CD4-positive, alpha-beta T cell treated with Interleukin-10 for 1 hour (primary cell): ENCODE data around the gene STRIT1.
"Not testable (repeated sequence)": the region's sequence is repeated elsewhere in the genome, so short reads cannot be mapped to it uniquely, and the experiment has no call there.

Experiments used
- DNase-seq: peaks from one replicate; pipeline ENCODE4 v3.0.0-alpha.2; 2020

The STRIT1 gene

GRCh38 chr3:155262855-155263254 lies 30.6 kb downstream of the STRIT1 start:
- DNase-seq: not testable (repeated sequence)

DNA sequence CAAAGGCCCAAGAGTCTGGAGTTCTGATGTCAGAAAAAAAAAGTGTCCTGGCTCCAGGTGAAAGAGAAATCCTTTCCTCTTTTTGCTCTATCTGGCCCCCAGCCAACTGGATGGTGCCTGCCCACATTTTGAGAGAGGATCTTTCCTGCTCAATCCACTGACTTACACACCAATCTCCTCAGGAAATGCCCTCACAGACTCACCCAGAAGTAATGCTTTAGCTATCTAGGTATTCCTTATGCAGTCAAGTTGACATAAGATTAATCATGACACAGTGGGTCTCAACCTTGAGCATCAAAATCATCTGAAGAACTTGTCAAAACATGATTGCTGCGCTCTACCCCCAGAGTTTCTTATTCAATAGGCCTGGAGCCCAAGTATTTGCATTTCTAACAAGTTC lies 31.2 kb downstream of the STRIT1 start:
- DNase-seq: no peak

DNA sequence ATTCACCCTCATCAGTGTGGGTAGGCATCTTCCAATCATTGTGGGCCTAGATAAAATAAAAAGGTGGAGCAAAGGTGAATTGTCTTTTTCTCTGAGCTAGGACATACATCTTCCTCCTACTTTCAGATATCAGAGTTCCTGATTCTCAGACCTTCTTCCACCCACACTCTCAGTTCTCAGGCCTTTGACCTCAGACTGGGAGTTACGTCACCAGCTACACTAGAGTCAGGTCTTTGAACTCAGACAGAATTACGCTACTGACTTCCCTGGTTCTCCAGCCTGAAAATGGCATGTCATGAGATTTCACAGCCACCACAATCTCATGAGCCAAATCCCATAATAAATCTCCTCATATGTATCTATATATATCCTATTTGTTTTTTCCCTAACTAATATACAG lies 39.0 kb downstream of the STRIT1 start:
- DNase-seq: no peak

- no peak for DNase-seq
Measured at GRCh38 chr3:155252535-155252934, 40.9 kb downstream of the STRIT1 start.

GRCh38 chr3:155252021-155252420 lies 41.5 kb downstream of the STRIT1 start:
- DNase-seq: no peak

DNA sequence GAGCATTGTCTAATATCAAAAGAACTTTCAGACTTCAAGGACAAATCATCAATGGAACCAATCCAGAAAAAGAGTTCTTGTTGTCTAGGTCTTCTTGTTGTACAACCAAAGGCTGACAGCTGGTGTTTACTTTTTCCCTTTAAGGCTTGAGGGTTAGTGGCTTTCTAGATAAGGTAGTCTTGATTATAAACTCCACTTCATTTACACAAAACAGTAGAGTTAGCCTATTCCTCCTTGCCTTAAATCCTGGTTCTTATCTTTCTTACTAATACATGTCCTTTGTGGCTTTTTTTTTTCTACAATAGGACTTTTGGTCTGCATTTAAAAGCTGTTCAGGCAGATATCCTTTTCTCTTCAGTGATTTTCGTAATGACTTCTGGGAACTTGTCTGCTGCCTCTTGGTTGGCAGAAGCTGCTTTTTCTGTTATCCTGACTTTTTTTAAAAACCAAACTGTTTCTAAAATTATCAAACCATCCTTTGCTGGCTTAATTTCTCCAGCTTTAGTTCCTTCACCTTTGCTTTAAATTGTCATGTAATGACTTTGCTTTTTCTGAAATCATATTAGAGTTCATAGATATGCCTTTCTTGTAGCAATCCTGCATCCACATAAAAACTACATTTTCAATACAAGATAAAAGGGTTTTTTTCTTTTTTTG lies 44.8 kb downstream of the STRIT1 start:
- no peak for DNase-seq

DNA sequence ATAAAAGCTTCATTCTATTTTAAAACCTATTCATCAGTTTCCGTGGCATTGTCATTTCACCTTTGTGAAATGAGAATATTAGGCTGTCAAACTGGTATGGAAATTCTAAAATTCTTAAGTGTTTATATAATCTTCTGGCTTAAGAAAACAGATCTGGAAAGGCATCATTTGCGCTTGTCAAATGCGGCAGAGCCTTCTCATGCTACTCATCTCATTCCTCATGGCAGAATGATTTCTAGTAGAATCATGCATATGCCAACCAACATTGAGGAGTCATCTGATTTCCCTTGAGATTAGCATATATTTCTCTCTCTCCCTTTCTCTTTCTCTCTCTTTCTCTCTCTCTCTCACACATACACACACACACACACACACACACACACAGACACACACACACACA lies 48.8 kb downstream of the STRIT1 start:
- DNase-seq: no peak

GRCh38 chr3:155244216-155244615 lies 49.3 kb downstream of the STRIT1 start:
- DNase-seq: no peak

- no peak for DNase-seq
Measured at GRCh38 chr3:155243512-155243921, 50.0 kb downstream of the STRIT1 start.

DNA sequence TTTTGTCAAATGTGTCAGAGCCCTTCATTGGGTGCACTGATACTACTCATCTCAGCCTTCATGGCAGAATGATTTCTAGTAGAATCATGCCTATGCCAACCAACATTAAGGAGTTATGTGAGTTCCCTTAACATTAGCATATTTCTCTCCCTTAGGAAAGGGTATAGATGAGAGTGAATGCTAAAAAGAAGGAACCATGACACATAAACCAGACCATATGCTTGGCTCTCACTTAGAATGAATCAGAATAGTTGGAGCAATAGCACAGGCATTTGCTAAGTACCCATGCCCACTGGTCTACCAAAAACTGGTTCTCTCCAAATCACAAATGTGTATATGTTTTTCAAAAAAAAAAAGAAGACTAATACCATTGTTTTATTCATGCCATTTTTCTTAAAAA lies 51.1 kb downstream of the STRIT1 start:
- no peak for DNase-seq

- no peak for DNase-seq
Measured at GRCh38 chr3:155241579-155241978, 51.9 kb downstream of the STRIT1 start.
